NCI-H1417 (cell line): ENCODE data around the gene RBKS.
"Not testable (repeated sequence)": the region's sequence is repeated elsewhere in the genome, so short reads cannot be mapped to it uniquely, and the experiment has no call there.

Source experiments
- DNase-seq, 3 experiments: peaks; one replicate each; lab custom pipeline; 2025; lab: John Stamatoyannopoulos, UW

Gene RBKS

DNA sequence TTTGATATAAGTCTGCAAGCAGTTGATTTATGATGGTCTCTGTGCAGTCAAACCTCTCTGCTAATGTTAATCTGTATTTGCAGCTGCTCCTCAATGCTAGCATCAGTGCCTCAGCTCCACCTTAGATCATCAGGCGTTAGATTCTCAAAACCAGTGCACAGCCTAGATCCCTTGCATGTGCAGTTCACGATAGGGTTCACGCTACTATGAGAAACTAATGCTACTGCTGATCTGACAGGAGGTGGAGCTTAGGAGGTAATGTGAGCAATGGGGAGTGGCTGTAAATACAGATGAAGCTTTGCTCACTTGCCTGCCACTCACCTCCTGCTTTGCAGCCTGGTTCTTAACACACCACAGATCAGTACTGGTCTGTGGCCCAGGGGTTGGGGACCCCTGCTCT, 18.4 kb downstream of the RBKS start:
- no peak for DNase-seq

DNA sequence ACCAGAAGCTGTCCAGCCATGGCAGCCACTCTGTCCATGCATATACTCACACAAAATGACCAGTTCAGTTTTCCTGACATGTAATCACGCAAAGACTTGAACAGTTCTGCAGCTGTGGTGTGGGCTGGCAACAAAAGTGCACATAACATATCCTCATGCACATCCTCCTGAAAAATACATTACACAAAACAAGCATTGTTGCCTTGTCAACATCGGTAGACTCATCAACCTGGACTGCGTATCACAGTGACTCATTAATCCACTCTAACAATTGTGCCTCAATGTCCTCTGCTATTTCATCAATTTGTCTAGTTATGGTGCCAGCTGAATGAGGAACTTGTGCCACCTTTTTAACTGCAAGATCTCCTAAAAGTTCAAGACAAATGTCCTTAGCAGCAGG, 19.5 kb downstream of the RBKS start:
- no peak for DNase-seq

DNA sequence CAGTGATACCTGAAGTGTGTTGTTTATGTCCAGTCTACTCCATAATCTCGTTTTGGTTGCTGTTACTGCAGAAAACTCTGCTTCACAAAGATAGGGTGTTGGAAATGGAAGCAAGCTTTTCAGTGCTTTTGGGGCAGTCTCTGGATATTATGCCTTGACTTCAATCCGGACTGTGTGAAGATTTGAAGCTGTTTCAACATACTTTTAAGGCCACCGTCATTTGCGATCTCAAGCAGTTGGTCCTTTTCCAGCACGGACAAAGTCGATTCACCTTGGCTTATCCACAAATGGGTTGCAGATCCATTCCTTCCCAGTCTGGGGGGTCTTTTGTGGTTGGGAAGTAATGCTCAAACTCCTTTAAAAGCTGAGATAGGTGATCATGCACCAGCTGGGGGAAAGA, 20.4 kb downstream of the RBKS start:
- no peak for DNase-seq

DNA sequence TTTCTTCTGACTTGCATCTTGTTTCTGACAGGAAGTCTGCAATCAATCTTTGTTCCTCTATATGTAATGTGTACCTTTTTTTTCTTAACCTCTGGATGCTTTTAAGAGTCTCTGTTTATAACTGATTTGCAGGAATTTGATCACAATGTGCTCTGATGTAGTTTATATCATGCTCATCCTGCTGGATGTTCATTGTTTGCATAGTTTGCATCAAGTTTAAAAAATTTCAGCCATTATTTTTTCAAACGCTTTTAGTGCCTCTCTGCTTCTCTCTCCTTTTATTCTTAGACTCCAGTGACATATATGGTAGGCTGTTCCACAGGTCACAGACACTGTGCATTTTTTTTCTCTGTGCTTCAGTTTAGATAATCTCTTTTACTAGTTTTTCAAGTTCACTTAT, 23.9 kb downstream of the RBKS start:
- no peak for DNase-seq

DNA sequence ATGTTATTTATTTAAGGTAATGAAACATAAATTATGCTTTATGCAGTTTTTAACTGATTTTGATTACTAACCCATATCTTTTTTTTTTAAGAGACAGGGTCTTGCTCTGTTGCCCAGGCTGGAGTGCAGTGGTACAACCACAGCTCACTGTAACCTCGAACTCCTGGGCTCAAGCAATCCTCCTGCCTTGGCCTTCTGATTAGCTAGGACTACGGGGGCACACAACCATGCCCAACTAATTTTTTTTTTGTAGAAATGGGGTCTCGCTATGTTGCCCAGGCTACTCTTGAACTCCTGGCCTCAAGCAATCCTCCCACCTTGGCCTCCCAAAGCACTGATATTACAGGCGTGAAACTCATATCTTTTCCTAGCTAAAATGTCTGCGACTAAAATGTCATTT, 26.2 kb downstream of the RBKS start:
- DNase-seq: not testable (repeated sequence)

DNA sequence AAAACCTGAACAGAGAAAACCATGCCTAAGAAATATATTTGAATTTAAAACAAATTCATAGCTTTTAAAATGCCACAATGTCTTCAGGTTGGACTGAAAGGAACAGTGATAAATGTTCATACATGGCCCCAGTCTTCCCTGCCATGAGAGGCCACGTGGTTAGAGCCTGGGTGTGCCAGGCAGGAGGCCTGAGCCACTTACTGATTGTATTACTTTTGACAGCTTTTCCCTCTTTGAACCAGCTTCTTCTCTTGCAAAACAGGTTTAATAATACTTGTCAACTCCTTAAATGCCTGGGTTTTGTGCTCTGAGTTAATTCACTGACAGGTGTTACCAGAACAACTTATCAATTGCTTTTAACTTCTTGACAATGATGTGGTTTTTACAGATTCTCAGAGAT, 27.0 kb downstream of the RBKS start:
- no peak for DNase-seq

DNA sequence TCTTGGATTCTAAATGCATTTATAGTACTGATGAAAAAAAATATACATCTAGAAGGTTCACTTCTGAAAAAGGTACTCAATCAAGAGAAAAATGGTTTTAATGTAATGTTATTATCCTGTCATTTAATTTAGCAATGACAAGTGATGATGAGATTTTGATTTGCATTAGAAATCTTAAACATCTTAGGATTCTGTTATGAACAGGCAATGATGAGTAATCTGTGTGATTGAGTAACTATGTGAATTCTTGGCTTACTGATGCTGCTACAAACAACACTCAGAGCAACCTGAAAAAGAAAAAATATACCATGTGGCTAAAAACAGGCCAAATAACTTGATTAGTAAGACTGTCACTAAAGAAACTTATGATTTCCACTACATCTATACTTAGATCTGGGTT, 30.1 kb downstream of the RBKS start:
- DNase-seq: no peak

DNA sequence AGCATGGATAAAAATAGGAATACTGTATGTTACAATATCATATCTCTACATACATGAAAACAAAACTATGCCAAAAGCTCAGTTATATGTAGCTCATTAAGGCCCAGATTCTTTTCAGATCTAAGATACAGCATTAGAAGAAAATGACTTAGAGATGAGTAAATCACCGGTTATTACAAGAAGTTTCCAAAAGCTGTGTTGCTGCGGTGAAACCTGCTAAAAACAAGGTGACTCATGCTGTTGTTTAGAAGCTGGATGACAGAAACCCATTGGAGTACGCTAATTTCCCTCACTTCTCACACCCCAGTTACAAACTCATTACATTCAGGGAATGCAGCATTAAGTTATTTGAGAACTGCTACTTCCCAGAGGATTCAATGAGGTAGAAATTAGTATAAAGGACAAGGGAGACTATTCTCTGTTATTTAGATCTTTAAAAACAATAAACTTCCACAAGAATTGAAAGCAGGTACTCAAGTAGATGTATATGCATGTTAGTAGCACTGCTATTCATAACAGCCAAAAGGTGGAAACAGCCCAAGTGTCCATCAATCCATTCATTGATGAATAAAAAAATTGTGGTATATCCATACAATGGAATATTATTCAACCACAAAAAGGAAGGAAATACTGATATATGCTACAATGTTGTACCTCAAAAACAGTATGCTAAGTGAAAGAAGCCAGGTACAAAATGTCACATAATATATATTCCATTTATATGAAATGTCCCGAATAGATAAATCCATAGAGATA, 32.6 kb downstream of the RBKS start:
- DNase-seq: no peak

DNA sequence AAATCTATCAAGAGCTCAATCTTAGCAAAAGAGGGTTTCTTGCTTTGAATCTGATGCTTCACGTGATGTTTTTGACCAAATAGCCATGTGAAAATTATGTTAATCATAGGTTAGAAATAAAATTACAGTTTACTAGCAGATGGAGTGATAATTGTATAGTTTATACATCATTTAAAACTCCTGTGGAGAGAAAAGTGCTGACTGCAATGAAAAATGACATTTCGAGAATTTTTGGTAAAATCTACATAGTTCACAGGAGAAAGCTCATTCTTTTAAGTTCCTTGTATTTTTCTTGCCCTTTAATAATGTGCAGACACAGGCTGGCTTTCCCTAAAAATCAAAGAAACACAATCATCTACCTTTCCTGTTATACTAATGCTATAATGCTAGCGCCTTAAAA, 33.2 kb downstream of the RBKS start:
- DNase-seq: peak in 1 of 3 experiments; percentile 59

DNA sequence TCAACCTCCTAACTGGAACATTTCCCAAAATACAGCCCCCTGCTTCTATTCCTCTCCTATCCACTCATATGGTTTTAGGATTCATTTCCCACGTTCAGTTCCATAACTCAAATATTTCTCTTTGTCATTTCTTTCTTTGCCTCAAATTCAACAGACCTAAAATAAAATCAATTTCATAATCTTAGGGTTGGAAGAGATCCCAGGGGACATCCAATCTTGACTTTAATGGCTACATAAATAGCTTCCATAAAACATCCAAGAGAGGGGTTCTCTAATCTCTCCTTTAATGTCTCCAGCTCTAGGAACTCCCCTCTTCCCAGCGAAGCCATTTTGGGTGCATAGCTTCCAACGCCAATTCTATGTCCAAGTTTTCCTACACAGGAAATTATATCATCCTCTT, 33.8 kb downstream of the RBKS start:
- peak in 1 of 3 experiments; percentile 4 for DNase-seq

DNA sequence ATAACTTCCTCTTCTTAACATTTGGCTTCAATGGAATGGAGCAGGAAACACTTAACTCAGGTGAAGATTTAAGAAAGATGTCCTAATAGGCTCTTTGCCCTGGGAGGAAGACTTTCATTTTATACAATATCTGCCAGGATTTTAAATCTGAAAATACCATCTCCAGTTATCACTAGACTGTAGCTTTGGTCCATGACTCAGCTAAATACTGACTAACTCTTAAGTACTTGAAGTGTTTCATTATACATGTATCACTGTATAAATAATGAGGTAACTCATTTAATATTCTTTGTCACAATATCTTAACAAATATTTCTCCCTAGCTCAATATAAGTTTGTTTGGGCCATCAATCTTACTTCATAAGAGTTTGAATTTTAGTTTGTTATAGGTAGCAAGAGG, 34.7 kb downstream of the RBKS start:
- no peak for DNase-seq

DNA sequence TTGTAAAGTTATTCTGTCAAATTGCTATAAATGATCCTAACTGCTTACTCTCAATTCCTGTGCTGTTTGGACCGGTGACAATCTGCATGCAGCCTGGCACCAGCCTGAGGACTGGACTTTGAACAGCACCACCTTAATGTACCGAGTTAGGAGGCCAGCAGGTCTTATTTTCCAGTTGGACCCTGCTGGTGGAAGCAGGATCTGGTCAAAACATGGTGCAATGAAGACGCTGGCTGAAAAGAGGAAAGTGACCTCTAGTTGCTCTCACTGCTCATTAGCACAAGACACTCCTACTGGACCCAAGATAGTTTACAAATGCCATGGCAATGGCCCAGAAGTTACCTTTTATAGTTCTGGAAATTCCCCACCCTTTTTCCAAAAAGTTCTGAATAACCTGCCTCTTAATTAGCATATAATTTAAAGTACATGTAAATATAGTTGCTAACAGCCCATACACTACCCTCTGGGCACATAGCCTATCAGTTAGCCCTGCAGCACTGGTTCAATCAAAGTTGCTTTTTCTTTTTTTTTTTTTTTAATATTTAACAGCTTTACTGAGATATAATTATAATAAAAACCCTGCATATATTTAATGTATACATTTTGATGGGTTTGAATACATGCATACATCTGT, 35.8 kb downstream of the RBKS start:
- DNase-seq: no peak

DNA sequence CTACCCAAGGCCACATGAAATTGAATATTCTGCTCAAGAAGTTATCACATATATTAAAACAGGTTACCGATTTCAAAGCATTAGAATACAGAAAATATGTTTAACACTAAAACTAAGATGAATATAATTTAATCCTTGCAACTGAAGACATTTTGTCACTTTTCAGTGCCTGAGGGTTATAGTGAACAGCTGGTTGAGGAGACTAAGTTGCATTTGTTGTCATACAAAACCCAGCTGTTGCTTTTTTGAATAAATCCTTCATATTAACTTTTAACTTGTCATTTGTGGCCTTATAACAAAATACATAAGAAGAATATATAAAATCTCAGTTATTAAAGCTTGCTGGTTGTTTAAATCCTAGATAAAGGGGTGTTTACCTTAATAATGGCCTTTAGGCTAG, 37.5 kb downstream of the RBKS start:
- no peak for DNase-seq

DNA sequence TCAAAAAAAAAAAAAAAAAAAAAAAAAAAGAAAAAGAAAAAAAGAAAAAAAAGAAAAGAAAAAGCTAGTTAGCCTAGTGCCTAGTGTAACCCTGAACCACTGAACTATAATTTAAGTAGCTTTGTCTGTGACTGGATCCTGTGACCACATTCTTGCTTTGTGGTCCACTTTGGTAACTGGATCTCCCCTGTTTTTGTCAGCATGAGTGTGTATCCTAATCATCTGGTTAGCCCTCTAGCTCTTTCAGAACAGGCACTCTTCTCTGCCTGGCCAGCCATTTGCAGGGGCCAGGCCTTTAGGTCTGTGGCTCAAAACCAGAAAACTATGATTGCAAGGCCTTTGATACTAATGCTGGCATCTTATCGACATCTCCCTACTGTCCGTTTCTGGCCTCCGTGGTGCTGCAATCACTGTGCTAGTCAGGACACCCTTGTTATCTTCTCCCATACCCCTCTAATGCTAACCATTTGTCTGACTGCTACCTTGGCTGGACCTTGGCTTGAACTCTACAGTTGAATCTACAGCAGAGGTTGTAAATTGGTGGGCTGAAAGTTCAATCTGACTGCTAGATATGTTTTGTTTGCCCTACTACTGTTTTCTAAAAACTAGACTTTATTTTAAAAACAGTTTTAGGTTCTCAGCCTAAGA, 40.5 kb downstream of the RBKS start:
- no peak for DNase-seq

DNA sequence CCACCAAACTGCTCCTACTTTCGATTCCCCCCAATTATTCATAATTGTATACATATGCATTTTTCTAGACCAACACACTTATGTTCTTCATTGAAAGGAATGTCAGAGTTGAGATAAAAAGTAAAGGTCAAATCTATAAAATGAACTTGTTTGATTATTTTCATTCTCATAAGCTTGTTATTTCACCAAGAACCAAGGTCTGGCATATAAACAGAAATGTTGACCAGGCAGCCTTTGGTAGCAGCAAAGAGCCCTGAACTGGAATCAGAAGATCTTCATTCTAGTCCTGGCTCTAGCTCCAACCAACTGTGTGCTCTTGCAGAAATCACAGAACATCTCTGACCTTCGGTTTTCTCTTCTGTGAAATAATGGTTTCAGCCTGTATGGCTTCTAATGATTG, 42.9 kb downstream of the RBKS start:
- no peak for DNase-seq

DNA sequence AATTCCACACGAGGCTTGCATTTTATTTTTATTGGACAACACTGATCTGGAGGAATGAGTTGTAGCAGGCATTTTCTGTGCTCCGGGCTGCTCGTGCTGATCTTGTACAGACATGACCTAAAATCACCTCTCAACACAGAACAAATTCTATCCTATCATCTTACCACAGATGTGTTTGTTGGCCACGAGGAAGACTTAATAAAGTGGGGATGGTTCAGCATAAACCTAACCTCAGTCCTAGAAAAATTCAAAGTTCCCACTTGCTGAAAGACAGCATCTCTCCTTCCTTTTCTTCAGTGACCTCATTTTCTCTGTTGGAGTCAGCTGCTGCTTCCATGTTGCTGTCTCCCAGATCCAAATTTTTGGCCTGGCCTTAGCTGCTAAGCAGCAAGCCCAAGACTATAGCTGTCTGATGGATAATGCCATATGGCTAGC, 45.3 kb downstream of the RBKS start:
- DNase-seq: no peak

DNA sequence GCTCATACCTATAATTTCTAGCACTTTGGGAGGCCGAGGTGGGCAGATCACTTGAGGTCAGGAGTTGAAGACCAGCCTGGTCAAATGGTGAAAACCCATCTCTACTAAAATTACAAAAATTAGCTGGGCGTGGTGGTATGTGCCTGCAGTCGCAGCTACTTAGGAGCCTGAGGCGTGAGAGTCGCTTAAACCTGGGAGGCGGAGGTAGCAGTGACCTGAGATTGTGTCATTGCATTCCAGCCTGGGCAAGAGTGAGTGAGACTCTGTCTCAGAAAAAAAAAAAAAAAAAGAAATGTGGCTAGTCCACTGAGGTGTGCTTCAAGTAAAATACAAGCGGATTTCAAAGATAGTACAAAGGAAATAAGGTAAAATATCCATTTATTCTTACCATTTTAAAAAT, 46.2 kb downstream of the RBKS start:
- DNase-seq: no peak

DNA sequence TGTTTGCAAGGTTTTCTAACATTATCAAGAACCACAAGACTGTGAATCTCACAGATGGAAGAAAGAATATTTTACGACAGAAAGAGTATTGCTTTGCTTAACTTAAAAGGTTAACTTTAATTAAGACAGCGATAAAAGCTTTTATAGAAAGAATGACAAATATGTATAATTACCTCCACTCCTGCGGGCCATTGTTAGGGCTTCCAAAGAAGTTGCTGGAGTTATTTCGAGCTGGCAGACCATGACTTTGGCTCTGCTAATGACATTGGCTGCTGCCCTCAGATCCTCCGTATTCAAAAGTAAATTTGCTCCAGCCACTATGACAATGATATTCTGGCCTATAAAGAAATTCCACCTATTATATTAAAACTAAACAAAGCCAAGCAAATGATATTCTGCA, 47.3 kb downstream of the RBKS start:
- no peak for DNase-seq

DNA sequence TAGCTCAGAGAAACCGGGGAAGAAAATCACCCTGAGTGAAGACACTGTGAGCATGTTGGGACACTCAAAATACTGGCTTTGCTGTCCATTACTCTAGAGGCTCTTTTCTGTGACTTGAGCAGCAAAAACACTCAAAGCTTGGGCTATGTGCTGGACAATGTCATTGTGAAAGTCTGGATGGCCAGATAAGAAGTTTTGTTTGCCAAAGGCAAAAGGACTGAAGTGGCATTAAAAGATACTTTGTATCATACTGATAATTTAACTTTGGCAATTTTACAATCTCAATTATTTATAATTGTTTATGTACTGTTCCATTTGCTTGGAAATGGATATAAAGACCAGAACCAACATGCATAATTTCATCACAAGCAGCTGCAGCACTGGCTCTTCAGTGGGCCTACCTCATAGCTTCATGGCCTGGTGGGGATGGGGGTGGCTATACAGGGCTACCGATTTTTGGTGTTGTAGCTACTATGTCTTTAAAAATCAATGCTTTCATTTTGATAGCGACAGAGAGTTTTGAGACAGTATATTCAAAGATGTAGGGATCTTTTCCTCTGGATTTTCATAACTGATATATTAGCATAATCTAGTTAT, 51.1 kb downstream of the RBKS start:
- no peak for DNase-seq

DNA sequence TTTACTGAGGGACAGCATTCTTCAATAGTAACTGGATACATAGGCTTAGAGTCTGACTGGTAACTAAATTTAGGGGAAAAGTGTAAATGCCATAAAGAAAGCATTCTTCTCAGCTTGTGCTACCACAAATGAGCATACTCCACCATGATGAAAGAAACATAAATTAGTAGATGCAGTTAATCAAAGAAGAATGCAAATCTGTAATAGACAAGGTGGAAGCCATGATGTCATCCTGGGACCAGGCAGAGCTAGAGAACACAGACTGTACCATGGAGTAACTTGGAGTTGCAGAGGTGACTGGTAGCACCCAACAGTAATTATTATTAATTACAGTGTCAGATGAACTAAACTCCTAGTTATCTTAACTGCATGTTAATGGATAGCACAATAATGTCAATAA, 51.7 kb downstream of the RBKS start:
- DNase-seq: no peak

DNA sequence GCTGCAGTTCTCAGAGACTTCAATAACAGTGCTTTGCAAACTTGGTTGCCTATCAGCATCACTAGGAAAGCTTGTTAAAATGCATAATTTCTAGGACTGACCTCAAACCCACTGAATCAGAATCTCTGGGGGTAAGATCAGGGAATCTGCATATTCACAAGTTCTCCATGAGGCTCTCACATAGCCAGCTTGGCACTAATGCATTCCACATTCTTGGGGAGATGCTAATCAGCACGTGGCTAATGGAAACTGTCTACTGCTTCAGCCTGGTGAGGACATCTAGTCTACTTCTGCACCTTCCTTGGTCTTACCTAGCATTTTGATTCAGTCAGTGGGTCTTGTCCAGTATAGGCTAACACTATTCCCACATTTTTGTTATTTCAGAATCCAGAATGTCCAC, 56.3 kb downstream of the RBKS start:
- DNase-seq: no peak

DNA sequence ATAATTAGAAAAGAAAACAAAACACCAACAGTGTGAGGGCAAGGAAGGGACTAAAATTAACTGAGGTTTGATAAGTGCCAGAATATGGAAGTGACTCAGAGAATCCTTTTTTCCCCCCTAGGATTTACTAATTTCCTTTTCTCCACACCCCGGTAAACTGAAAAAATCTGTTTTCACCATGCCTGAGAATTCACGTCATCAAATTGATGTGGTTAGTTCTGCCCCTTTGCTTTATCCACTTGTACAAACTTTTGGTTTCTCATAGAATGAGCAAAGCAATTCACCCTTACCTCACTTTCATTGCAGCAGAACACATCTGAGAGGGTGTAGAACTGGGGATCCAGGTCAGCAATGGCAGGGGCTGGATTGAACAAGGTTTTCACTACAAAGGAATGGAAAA, 57.8 kb downstream of the RBKS start:
- DNase-seq: no peak
